Upper lobe of right lung (tissue), 1 donor: Measurements from ENCODE around the gene PDYN. TPM values are rescaled to one million over a fixed set of nuclear protein-coding genes. Genes with fewer than 3 reads are reported as not detected.

Experiments used
- ATAC-seq: fragments of 200-7000 bp; cut with Tn5 transposase; one replicate; pipeline ENCODE4 v1.9.1; 2020; ENCODE audit warnings: mild to moderate bottlenecking, moderate library complexity
- DNase-seq: peaks from one replicate; pipeline ENCODE4 v3.0.0-alpha.2; 2020
- H3K27ac ChIP-seq: fragments of 200-600 bp; one replicate; pipeline ENCODE4 v1.8.0; 2022
- H3K27me3 ChIP-seq: fragments of 200-600 bp; one replicate; pipeline ENCODE4 v1.8.0; 2022; ENCODE audit warnings: mild to moderate bottlenecking
- H3K36me3 ChIP-seq: fragments of 200-600 bp; one replicate; pipeline ENCODE4 v1.8.0; 2022
- H3K4me1 ChIP-seq: fragments of 200-600 bp; one replicate; pipeline ENCODE4 v1.8.0; 2022
- H3K4me3 ChIP-seq: fragments of 200-600 bp; one replicate; pipeline ENCODE4 v1.8.0; 2022; ENCODE audit warnings: mild to moderate bottlenecking
- H3K9me3 ChIP-seq: fragments of 200-600 bp; one replicate; pipeline ENCODE4 v1.8.0; 2022
- intact Hi-C: fragments of 100-400 bp; cut with DNase I; formaldehyde crosslinking; loops from one replicate; pipeline ENCODE4 v1.11.0; 2022
- total RNA-seq: library from RNA; stranded (reverse); fragmentation: NEBNext Ultra II Directional; extraction: Animal tissue kit (Norgen Biotek cat#: 25700); gene quantifications from one replicate; pipeline ENCODE4 v1.2.1, GENCODE V29; 2021
- TF ChIP-seq, protein P1 (sequence below): fragments of 200-600 bp; IDR thresholded peaks from one replicate; pipeline ENCODE4 v1.8.0; 2022; ENCODE audit warnings: antibody characterized with exemption
- donor health status: DM: no; HTN: yes; CAD: no; lungs with severe emphysema.

The PDYN gene
- total RNA-seq, 1 donor from 2014 or later: not detected

DNA sequence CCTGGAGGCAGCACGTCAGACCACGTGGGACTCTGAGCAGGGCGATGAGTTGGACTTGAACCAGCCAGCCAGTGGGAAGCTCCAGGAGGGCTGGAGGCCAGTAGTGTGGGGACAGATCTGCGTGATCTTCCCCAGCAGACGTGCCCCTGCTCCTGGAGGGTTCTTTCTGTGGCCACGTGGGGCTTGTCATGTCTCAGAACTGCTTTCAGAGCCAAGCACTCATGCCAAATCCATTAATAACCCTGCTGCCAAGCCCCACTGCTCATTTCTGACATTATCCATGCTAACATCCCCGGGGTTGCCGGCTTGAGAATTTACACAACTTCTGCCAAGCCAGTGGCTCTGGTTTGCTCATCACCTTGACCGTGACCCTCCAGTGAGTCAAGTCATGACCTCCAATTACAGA is 60.4 kb downstream of the PDYN start:
- ATAC-seq (peak; percentile 32), DNase-seq (no peak)
- TF ChIP-seq, protein P1, sequence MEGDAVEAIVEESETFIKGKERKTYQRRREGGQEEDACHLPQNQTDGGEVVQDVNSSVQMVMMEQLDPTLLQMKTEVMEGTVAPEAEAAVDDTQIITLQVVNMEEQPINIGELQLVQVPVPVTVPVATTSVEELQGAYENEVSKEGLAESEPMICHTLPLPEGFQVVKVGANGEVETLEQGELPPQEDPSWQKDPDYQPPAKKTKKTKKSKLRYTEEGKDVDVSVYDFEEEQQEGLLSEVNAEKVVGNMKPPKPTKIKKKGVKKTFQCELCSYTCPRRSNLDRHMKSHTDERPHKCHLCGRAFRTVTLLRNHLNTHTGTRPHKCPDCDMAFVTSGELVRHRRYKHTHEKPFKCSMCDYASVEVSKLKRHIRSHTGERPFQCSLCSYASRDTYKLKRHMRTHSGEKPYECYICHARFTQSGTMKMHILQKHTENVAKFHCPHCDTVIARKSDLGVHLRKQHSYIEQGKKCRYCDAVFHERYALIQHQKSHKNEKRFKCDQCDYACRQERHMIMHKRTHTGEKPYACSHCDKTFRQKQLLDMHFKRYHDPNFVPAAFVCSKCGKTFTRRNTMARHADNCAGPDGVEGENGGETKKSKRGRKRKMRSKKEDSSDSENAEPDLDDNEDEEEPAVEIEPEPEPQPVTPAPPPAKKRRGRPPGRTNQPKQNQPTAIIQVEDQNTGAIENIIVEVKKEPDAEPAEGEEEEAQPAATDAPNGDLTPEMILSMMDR: no peak
- Histone ChIP-seq H3K4me1 (peaks cover 17% of the 10 kb centered on the region), H3K9me3 (no peaks in the 10 kb centered on the region), H3K4me3 (no peak overlapping the region), H3K27ac (no peak overlapping the region), H3K36me3 (peaks cover 6% of the 10 kb centered on the region), H3K27me3 (peaks cover 7% of the 10 kb centered on the region)
- intact Hi-C loops: no loop called here

DNA sequence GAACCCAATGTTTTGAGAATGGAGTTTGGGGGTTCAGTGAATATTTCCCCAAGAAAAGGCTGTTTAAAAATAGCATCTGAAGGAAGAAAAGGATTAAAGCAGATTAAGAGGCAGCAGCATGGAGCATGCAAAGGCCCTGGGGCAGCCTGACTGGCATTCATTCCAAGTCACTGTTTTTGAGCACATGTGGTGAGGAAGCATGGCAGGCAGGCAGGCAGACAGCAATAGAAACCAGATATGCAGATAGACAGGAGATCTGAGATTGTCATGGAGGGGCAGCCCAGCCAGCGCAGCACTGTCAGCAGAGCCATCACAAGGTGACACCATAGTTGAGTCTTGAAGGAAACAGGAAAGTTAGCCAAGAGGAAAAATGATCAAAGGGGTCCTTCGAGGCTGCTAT is 60.9 kb downstream of the PDYN start:
- intact Hi-C loops: no loop called here
- Histone ChIP-seq H3K36me3 (peaks cover 6% of the 10 kb centered on the region), H3K4me3 (no peak overlapping the region), H3K9me3 (no peaks in the 10 kb centered on the region), H3K27ac (no peak overlapping the region), H3K4me1 (peaks cover 17% of the 10 kb centered on the region), H3K27me3 (peaks cover 7% of the 10 kb centered on the region)
- ATAC-seq (no peak), DNase-seq (no peak)
- TF ChIP-seq, protein P1: no peak

DNA sequence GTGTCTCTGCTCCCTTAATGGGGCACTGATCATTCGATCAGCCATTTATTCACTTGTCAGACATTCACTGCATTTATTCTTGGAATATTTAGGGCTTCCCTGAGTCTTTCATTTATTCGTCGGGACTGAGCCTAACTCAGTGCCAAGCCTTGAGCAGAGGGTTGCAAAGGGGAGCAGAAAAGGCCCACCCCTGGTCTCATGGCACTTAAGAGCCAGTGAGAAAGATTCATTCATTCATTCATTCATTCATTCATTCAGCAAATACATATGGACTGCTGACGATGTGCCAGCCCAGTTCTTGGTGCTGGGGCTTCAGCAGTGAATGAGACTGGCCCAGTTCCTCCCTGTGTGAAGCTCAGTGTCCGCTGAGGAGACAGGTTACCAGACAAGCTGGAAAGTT is 62.0 kb downstream of the PDYN start:
- peaks cover 7% of the 10 kb centered on the region for H3K27me3 ChIP-seq
- peaks cover 6% of the 10 kb centered on the region for H3K36me3 ChIP-seq
- H3K9me3 ChIP-seq: no peaks in the 10 kb centered on the region
- TF ChIP-seq, protein P1: no peak
- no peak overlapping the region for H3K27ac ChIP-seq
- DNase-seq (no peak), ATAC-seq (no peak)
- H3K4me3 ChIP-seq: no peak overlapping the region
- H3K4me1 ChIP-seq: peaks cover 17% of the 10 kb centered on the region
- intact Hi-C loops: no loop called here

DNA sequence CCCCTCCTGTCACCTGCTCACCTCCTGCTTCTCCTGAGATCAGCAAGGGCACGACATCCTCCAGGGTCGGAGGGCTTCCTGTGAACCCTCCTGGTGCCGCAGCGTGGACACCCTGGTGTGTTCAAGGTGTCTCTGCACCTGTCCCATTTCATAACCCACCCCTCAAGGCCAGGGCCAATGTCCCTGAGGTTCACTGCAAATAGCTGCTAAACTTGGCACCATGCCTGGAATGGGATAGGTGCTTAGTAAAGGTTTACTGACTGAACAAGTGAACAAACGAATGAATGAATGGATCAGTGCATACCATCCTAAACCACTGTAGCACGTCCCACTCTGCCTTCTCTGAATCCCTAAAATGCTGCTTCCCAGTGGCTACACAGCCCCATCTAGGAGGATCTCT is 63.7 kb downstream of the PDYN start:
- no peak for ATAC-seq
- peaks cover 16% of the 10 kb centered on the region for H3K4me1 ChIP-seq
- TF ChIP-seq, protein P1: no peak
- H3K27ac ChIP-seq: no peak overlapping the region
- no peaks in the 10 kb centered on the region for H3K9me3 ChIP-seq
- no peak overlapping the region for H3K4me3 ChIP-seq
- no peak for DNase-seq
- H3K36me3 ChIP-seq: peaks cover 6% of the 10 kb centered on the region
- intact Hi-C loops: no loop called here
- H3K27me3 ChIP-seq: peaks cover 7% of the 10 kb centered on the region

DNA sequence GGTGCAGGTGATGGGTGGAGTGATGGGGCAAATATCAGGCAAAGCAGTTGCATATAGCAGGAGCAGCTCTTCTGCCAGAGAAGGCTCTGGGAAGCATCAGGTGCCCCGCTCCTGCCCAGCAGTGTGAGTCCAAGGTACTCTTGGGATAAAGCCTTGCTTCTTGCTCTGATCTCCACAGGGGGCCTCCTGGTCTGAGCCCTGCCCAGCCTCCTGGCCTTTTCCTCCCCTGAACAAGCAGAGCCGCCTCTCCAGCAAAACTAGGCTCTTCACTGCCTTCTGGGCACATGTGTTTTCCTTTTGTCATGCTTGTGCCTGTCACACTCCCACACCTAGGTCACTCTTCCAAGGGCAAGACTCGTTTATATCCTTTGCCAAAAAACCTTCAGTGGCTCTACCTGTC is 64.4 kb downstream of the PDYN start:
- H3K27ac ChIP-seq: no peak overlapping the region
- peaks cover 6% of the 10 kb centered on the region for H3K36me3 ChIP-seq
- ATAC-seq (no peak), DNase-seq (no peak)
- peaks cover 7% of the 10 kb centered on the region for H3K27me3 ChIP-seq
- H3K9me3 ChIP-seq: no peaks in the 10 kb centered on the region
- H3K4me1 ChIP-seq: peaks cover 9% of the 10 kb centered on the region
- intact Hi-C loops: no loop called here
- H3K4me3 ChIP-seq: no peak overlapping the region
- TF ChIP-seq, protein P1: no peak

DNA sequence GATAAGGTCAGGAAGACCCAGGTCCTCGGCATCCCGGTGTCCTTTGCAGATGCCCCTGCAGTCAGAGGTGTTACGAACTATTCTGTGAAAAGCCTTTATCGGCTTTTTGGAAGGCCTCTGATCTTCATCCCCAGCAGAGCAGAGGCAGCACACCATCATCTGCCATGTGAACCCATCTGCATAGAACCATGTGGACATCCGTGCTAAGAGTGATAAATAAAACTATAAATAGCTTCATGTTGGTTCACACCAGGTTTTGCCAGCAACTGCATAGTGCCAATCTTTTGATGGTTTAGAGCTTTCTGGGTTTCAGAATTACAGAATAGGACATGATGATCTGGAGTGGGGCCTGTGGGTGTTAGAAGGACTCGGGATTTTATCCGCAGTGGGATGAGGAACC is 65.1 kb downstream of the PDYN start:
- no peak for DNase-seq
- peaks cover 7% of the 10 kb centered on the region for H3K27me3 ChIP-seq
- no peak overlapping the region for H3K27ac ChIP-seq
- H3K4me1 ChIP-seq: peaks cover 5% of the 10 kb centered on the region
- intact Hi-C loops: no loop called here
- no peak for ATAC-seq
- TF ChIP-seq, protein P1: no peak
- no peak overlapping the region for H3K4me3 ChIP-seq
- no peaks in the 10 kb centered on the region for H3K9me3 ChIP-seq
- peaks cover 6% of the 10 kb centered on the region for H3K36me3 ChIP-seq
